22Rv1 (cell line): ENCODE measurements around the gene GPHN.

Source experiments
- ZFX ChIP-seq: fragments of 450-650 bp; IDR thresholded peaks from 2 replicates; pipeline ENCODE4 v1.6.1; 2017; ENCODE audit warnings: antibody characterized with exemption, borderline replicate concordance
- TF ChIP-seq, protein P1 (sequence below): fragments of 450-650 bp; IDR thresholded peaks from 2 replicates; pipeline ENCODE4 v1.5.1; 2017; ENCODE audit warnings: mild to moderate bottlenecking

DNA sequence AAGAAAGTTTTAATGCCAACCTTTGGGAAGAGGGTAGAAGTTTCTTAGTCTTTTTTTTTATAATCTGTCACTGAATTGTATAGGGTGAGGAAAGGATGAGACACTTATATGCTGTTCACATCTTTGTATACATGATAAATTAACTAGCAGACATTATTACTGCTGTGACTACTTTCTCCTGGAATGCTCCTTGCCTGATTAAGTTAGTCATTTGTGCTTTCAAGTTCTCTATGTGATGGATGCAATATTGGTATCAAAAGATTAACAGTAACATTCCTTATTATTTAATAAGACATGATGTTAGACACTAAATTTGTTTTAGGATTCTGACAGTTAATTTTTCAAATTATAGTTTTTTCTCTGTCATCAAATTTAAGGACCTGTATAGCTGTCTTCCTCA lies 457.9 kb downstream of the GPHN start:
- TF ChIP-seq, protein P1, sequence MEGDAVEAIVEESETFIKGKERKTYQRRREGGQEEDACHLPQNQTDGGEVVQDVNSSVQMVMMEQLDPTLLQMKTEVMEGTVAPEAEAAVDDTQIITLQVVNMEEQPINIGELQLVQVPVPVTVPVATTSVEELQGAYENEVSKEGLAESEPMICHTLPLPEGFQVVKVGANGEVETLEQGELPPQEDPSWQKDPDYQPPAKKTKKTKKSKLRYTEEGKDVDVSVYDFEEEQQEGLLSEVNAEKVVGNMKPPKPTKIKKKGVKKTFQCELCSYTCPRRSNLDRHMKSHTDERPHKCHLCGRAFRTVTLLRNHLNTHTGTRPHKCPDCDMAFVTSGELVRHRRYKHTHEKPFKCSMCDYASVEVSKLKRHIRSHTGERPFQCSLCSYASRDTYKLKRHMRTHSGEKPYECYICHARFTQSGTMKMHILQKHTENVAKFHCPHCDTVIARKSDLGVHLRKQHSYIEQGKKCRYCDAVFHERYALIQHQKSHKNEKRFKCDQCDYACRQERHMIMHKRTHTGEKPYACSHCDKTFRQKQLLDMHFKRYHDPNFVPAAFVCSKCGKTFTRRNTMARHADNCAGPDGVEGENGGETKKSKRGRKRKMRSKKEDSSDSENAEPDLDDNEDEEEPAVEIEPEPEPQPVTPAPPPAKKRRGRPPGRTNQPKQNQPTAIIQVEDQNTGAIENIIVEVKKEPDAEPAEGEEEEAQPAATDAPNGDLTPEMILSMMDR: no peak
- TF ChIP-seq ZFX: no peak
